Metanephros (tissue), 1 donor: ENCODE measurements around the gene MT1M. TPM values are rescaled to one million over a fixed set of nuclear protein-coding genes. Genes with fewer than 3 reads are reported as not detected.

Experiments used
- total RNA-seq: library from RNA; depleted of rRNA; stranded (reverse); fragments of >200 nt; gene quantifications from one replicate; pipeline ENCODE4 v1.2.3, GENCODE V29; 2014

Gene MT1M
- total RNA-seq: 1.5 TPM

GRCh38 chr16:56632156-56632847 is at the start of gene MT1M:
TSS of gene MT1M (plus strand) at chr16:56632659. CDS start at chr16:56632732, 73 bp downstream.

GRCh38 chr16:56589141-56590039 is 43.1 kb upstream of the MT1M start, which contains the start of gene MT3:
TSS of gene MT3 (plus strand) at chr16:56589528. CDS start at chr16:56589591, 63 bp downstream.

GRCh38 chr16:56608043-56608875 is 24.2 kb upstream of the MT1M start, which contains the start of gene MT2A:
TSS of gene MT2A (plus strand) at chr16:56608584. CDS start at chr16:56608656, 72 bp downstream.

GRCh38 chr16:56625140-56625942 is 7.1 kb upstream of the MT1M start, which contains the start of gene MT1E:
TSS of gene MT1E (plus strand) at chr16:56625781. CDS start at chr16:56625852, 71 bp downstream.

GRCh38 chr16:56637814-56638750 is 5.6 kb downstream of the MT1M start, which contains the start of gene MT1A:
TSS of gene MT1A (plus strand) at chr16:56638666. CDS start at chr16:56638739, 73 bp downstream.

GRCh38 chr16:56651586-56651985 is 19.1 kb downstream of the MT1M start, which contains the start of gene MT1B:
TSS of gene MT1B (plus strand) at chr16:56651886. CDS start at chr16:56651954, 68 bp downstream.

GRCh38 chr16:56657555-56658326 is 25.3 kb downstream of the MT1M start, which contains the start of gene MT1F:
TSS of gene MT1F (plus strand) at chr16:56657959. CDS start at chr16:56658059, 100 bp downstream.

GRCh38 chr16:56667581-56668571 is 35.4 kb downstream of the MT1M start, which contains the start of gene MT1G:
TSS of gene MT1G (minus strand) at chr16:56668065. CDS start at chr16:56667993, 72 bp downstream.

GRCh38 chr16:56669005-56669839 is 36.8 kb downstream of the MT1M start, which contains the start of gene MT1H:
TSS of gene MT1H (plus strand) at chr16:56669814. CDS start at chr16:56669885, 71 bp downstream.

GRCh38 chr16:56681939-56682702 is 49.7 kb downstream of the MT1M start, which contains the start of gene MT1X:
TSS of gene MT1X (plus strand) at chr16:56682470. CDS start at chr16:56682541, 71 bp downstream.

Other genes with a start within 250 kb of the MT1M start
- 141 TPM for gene AMFR, start 207.1 kb upstream of the MT1M start, total RNA-seq
- gene NUDT21, start 181.3 kb upstream of the MT1M start, total RNA-seq: 162 TPM
- 16.8 TPM for gene OGFOD1, start 181.1 kb upstream of the MT1M start, total RNA-seq
- 73.3 TPM for gene BBS2, start 112.6 kb upstream of the MT1M start, total RNA-seq
- gene MT4, start 67.6 kb upstream of the MT1M start, total RNA-seq: not detected
- 2.6 TPM for gene MT3, start 43.1 kb upstream of the MT1M start, total RNA-seq
- gene MT2A, start 24.1 kb upstream of the MT1M start, total RNA-seq: 9.9 TPM
- 17.2 TPM for gene MT1E, start 6.9 kb upstream of the MT1M start, total RNA-seq
- not detected for gene MT1A, start 6.0 kb downstream of the MT1M start, total RNA-seq
- not detected for gene MT1B, start 19.2 kb downstream of the MT1M start, total RNA-seq
- gene MT1F, start 25.3 kb downstream of the MT1M start, total RNA-seq: 15.8 TPM
- gene MT1G, start 35.4 kb downstream of the MT1M start, total RNA-seq: 40.0 TPM
- 18.5 TPM for gene MT1H, start 37.2 kb downstream of the MT1M start, total RNA-seq
- gene MT1X, start 49.8 kb downstream of the MT1M start, total RNA-seq: 37.8 TPM
- gene NUP93, start 97.5 kb downstream of the MT1M start, total RNA-seq: 95.5 TPM
- gene SLC12A3, start 232.5 kb downstream of the MT1M start, total RNA-seq: 58.9 TPM